ENCODE measurements around the gene EXOC7. TPM values are rescaled to one million over a fixed set of nuclear protein-coding genes. Genes with fewer than 3 reads are reported as not detected.

Gene EXOC7
- polyA plus RNA-seq, 3 donors, result 141 to 194 (median 166) TPM

- DNase-seq, result no peak
Measured at GRCh38 chr17:76123191-76123499, 19.6 kb upstream of the EXOC7 start.

- no peak for DNase-seq
Measured at GRCh38 chr17:76122431-76123190, 19.0 kb upstream of the EXOC7 start.

- DNase-seq, result no peak
Measured at GRCh38 chr17:76121932-76122430, 18.4 kb upstream of the EXOC7 start.

- DNase-seq, result no peak
Measured at GRCh38 chr17:76120658-76121008, 17.0 kb upstream of the EXOC7 start.

GRCh38 chr17:76119409-76120371 lies 16.1 kb upstream of the EXOC7 start:
- no peak for DNase-seq

GRCh38 chr17:76115138-76115754 lies 11.7 kb upstream of the EXOC7 start:
- DNase-seq, result no peak

GRCh38 chr17:76111956-76112355 lies 8.4 kb upstream of the EXOC7 start:
- no peak for DNase-seq

- no peak for DNase-seq
Measured at GRCh38 chr17:76107509-76107908, 3.9 kb upstream of the EXOC7 start.

GRCh38 chr17:76106703-76107102 lies 3.1 kb upstream of the EXOC7 start:
- DNase-seq, result no peak

GRCh38 chr17:76104896-76105231 lies 1.3 kb upstream of the EXOC7 start:
- no peak for DNase-seq

GRCh38 chr17:76104140-76104895 lies 731 bp upstream of the EXOC7 start:
- DNase-seq, result no peak

- no peak for DNase-seq
Measured at GRCh38 chr17:76102944-76103273, 678 bp downstream of the EXOC7 start.

GRCh38 chr17:76097716-76098295 lies 5.8 kb downstream of the EXOC7 start:
- DNase-seq, result no peak

- no peak for DNase-seq
Measured at GRCh38 chr17:76095943-76096342, 7.6 kb downstream of the EXOC7 start.

- no peak for DNase-seq
Measured at GRCh38 chr17:76094046-76094445, 9.5 kb downstream of the EXOC7 start.

GRCh38 chr17:76092526-76093413 lies 10.8 kb downstream of the EXOC7 start:
- DNase-seq, result no peak

GRCh38 chr17:76091526-76092286 lies 11.9 kb downstream of the EXOC7 start:
- no peak for DNase-seq

GRCh38 chr17:76090517-76091129 lies 13.0 kb downstream of the EXOC7 start:
- DNase-seq, result no peak
